Adipocyte (in vitro differentiated cells): ENCODE data around the gene SLC4A2.
"Not testable (repeated sequence)": the region's sequence is repeated elsewhere in the genome, so short reads cannot be mapped to it uniquely, and the experiment has no call there.

Experiments
- DNase-seq: peaks from one replicate; pipeline ENCODE4 v3.0.0-alpha.2; 2015; ENCODE audit warnings: low read depth
- H3K27me3 ChIP-seq: replicated peaks from 2 replicates; pipeline ENCODE4 v1.7.0; 2013; ENCODE audit warnings: mild to moderate bottlenecking, low read length, moderate library complexity; ENCODE audit not compliant: control insufficient read depth, insufficient read depth
- H3K36me3 ChIP-seq: 2 replicates; pipeline ENCODE4 v1.7.0; 2013; ENCODE audit warnings: low read length, mild to moderate bottlenecking, moderate library complexity; ENCODE audit not compliant: control insufficient read depth, insufficient read depth, severe bottlenecking
- H3K4me1 ChIP-seq: 2 replicates; pipeline ENCODE4 v1.7.0; 2013; ENCODE audit warnings: mild to moderate bottlenecking, low read length, moderate library complexity; ENCODE audit not compliant: control insufficient read depth, insufficient read depth
- H3K4me3 ChIP-seq: 2 replicates; pipeline ENCODE4 v1.7.0; 2013; ENCODE audit warnings: mild to moderate bottlenecking, low read length, moderate library complexity
- H3K9ac ChIP-seq: 2 replicates; pipeline ENCODE4 v1.7.0; 2013; ENCODE audit warnings: mild to moderate bottlenecking, low read length, moderate library complexity
- H3K9me3 ChIP-seq: 2 replicates; pipeline ENCODE4 v1.7.0; 2013; ENCODE audit warnings: mild to moderate bottlenecking, low read length, moderate library complexity; ENCODE audit not compliant: control insufficient read depth

Gene SLC4A2

DNA sequence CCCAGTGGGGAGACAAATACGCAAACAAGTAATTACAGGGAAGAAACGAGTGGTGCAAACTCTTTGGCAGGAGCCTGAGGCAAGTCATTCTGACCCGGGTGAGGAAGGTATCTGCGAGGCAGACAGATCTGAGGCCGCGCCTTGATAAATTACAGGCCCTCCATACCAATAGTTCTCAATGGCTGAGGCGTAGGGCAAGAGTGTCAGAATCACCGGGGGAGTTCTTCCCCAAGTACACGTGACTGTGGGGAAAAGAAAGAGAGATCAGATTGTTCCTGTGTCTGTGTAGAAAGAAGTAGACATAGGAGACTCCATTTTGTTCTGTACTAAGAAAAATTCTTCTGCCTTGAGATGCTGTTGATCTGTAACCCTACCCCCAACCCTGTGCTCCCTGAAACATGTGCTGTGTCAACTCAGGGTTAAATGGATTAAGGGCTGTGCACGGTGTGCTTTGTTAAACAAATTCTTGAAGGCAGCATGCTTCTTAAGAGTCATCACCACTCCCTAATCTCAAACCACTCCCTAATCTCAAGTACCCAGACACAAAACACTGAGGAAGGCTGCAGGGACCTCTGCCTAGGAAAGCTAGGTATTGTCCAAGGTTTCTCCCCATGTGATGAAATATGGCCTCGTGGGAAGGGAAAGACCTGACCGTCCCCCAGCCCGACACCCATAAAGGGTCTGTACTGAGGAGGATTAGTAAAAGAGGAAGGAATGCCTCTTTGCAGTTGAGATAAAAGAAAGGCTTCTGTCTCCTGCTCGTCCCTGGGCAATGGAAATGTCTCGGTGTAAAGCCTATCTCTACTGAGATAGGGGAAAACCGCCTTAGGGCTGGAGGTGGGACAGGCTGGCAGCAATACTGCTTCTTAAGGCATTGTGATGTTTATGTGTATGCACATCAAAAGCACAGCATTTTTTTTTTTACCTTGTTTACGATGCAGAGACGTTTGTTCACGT is 32.3 kb upstream of the SLC4A2 start:
- H3K4me3 ChIP-seq = peak overlapping the region; percentile 91
- not testable (repeated sequence) for H3K36me3 ChIP-seq, H3K9ac ChIP-seq, DNase-seq, H3K9me3 ChIP-seq
- peaks cover 10% of the 10 kb centered on the region for H3K4me1 ChIP-seq
- H3K27me3 ChIP-seq = peaks cover 15% of the 10 kb centered on the region

DNA sequence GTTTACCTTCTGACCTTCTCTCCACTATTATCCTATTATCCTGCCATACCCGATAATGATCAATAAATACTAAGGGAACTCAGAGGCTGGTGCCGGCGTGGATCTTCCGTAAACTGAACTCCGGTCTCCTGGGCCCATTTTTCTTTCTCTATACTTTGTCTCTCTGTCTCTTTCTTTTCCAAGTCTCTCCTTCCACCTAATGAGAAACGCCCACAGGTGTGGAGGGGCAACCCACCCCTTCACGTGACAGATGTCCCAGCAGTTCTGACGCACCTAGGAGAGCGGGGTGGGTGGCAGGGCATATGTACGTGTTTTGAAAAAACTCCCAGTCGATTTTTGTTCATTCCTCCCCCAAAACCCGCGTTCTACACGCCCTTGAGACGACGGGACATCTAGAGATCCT is 31.7 kb upstream of the SLC4A2 start:
- DNase-seq, H3K9me3 ChIP-seq, H3K36me3 ChIP-seq: not testable (repeated sequence)
- Histone ChIP-seq H3K4me1 (peaks cover 10% of the 10 kb centered on the region), H3K27me3 (peaks cover 15% of the 10 kb centered on the region), H3K4me3 (peak overlapping the region; percentile 91), H3K9ac (peak overlapping the region; percentile 89)

DNA sequence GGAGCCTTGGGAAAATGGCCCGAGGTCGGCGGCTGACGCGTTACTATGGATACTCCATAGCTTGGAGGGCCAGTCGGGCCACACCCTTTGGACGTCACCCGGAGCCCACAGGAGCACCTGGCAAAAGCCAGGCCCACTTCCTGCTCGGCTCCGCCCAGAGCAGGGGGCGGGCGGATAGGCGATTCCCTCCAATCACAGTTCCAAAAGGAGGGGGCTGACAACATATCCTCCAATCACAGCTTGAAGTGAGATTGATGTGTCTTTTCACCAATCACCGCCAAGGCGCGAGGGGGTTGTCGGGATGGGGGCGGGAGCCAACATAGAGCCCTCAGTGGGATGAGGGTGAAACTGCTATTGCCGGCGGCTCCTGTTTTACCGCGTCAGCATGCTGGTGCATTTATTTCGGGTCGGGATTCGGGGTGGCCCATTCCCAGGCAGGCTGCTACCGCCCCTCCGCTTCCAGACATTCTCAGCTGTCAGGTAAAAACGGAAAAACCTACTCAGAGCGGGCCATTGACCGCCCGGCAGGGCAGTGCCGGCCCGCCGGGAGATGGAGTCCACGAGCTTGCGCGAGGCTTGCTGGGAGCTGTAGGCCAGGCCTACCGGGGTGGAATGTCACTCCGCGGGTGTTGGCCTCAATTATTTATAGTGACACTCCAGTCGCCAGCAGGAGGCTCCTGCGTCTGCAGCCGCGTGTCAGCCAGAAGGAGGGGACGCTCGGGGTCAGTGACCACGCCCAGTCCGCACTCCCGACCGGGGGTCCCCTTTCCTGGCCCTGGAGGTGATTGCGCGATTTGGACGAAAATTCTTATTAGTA is 31.1 kb upstream of the SLC4A2 start, which contains the start of gene ABCB8:
Gene ABCB8, plus strand, starts transcription at position 320 of the 817 bp plus-strand sequence. Its CDS starts 66 bp downstream, at position 386.
- Histone ChIP-seq H3K9me3 (no peaks in the 10 kb centered on the region), H3K9ac (peak within 1 kb of the TSS; percentile 89), H3K27me3 (peaks cover 12% of the 10 kb centered on the region), H3K36me3 (no peaks in the 10 kb centered on the region), H3K4me1 (peaks cover 10% of the 10 kb centered on the region), H3K4me3 (peak within 1 kb of the TSS; percentile 91)
- DNase-seq = peak; percentile 99

DNA sequence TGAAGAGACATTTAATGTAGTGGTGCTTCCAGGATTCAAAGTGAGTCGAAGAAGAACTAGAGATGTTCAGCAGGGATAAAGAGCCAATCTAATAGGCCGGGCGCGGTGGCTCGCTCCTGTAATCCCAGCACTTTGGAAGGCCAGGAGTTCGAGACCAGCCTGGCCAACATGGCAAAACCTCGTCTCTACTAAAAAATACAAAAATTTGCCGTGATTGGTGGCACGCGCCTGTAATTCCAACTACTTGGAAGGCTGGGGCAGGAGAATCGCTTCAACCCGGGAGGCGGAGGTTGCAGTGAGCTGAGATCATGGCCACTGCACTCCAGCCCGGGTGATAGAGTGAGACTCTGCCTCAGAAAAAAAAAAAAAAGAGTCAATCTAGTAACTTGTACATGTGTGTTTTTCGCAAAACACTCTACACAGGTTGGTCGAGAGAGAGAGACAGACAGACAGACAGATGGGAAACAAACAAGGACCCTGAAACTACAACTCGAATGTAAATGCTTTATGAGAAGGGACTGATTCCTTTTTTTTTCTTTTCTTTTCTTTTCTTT is 30.4 kb upstream of the SLC4A2 start:
- H3K4me1 ChIP-seq = peaks cover 10% of the 10 kb centered on the region
- DNase-seq = no peak
- peaks cover 1% of the 10 kb centered on the region for H3K36me3 ChIP-seq
- no peaks in the 10 kb centered on the region for H3K9me3 ChIP-seq
- H3K9ac ChIP-seq = peak overlapping the region; percentile 89
- peaks cover 8% of the 10 kb centered on the region for H3K27me3 ChIP-seq
- H3K4me3 ChIP-seq = peak overlapping the region; percentile 91

DNA sequence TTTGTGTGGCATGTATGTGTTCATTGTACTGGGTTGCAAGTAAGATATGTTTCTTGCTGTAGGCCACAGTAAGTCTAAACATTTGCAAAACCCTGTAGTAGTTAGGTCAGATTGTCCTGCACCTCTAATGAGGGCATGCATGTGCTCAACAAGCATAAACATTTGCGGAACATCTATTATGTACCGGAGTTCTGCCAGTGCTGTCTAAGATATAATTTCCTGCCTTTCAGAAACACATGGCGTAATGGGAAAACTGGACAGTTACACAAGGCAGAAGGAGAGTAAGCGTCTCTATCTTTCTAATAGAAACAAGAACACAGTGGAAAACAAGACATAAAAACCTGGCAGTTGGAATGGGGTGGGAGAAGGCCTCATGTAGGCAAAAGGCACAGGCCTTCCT is 28.4 kb upstream of the SLC4A2 start:
- H3K27me3 ChIP-seq = peaks cover 3% of the 10 kb centered on the region
- H3K36me3 ChIP-seq = peaks cover 21% of the 10 kb centered on the region
- H3K9ac ChIP-seq = no peak overlapping the region
- no peak overlapping the region for H3K4me3 ChIP-seq
- no peak for DNase-seq
- peaks cover 16% of the 10 kb centered on the region for H3K4me1 ChIP-seq
- no peaks in the 10 kb centered on the region for H3K9me3 ChIP-seq

DNA sequence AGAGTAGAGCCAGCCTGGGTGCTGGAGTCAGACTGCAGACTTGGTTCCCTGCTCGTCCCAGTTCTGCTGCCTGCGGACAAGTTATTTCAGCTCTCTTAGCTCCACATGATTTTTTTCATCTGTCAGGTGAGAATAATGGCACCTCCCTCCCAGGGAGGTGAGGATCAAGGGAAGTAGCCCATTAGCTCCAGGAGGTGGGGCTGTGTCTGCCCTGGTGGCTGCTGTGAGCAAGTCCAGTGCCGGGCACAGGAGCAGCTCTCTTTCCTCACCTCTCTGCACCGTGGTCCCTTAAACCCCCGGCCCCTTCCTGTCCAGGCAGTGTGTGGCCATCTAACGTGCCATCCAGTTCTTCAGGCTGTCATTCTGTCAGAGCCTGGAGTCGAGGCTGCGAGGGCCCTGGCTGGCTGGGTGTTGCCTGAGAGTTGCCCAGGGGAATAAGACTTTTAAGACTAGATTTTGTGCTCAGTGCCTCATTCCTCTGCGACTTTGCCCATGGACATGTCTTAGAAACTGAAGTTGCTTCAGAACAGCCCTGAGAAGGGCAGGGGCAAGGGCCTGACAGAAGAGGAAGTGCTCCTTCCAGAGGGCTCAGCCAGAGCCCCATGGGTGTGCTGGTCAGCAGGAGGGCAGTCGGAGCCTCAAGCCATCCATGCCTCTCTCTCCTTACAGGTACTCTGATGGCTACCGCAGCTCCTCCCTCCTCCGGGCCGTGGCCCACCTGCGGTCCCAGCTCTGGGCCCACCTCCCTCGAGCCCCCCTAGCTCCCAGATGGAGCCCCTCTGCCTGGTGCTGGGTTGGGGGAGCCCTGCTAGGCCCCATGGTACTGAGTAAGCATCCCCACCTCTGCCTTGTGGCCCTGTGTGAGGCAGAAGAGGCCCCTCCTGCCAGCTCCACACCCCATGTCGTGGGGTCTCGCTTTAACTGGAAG is 26.2 kb upstream of the SLC4A2 start:
- Histone ChIP-seq H3K4me3 (no peak overlapping the region), H3K4me1 (peaks cover 16% of the 10 kb centered on the region), H3K9me3 (no peaks in the 10 kb centered on the region), H3K9ac (no peak overlapping the region), H3K36me3 (peaks cover 35% of the 10 kb centered on the region), H3K27me3 (no peaks in the 10 kb centered on the region)
- no peak for DNase-seq

DNA sequence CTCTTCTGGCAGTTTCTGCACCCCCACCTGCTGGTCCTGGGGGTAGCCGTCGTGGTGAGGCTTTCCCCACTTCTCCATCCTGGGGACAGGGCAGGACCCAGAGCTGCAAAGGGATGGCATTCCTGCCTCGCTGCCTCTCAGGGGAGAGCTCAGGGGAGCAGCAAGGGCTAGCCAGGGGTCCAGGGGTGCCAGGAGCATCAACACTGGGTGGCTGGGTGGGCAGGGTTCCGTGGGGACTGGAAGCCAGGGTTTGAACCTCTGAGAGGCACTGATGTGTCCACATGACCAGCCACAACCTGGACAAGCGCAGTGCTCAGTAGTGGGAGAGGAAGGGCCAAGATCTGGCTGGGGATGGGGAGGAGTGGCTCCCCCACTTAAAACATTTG is 25.5 kb upstream of the SLC4A2 start:
- Histone ChIP-seq H3K36me3 (peaks cover 35% of the 10 kb centered on the region), H3K4me3 (no peak overlapping the region), H3K9me3 (no peaks in the 10 kb centered on the region), H3K27me3 (no peaks in the 10 kb centered on the region), H3K4me1 (peaks cover 20% of the 10 kb centered on the region), H3K9ac (no peak overlapping the region)
- DNase-seq = no peak

DNA sequence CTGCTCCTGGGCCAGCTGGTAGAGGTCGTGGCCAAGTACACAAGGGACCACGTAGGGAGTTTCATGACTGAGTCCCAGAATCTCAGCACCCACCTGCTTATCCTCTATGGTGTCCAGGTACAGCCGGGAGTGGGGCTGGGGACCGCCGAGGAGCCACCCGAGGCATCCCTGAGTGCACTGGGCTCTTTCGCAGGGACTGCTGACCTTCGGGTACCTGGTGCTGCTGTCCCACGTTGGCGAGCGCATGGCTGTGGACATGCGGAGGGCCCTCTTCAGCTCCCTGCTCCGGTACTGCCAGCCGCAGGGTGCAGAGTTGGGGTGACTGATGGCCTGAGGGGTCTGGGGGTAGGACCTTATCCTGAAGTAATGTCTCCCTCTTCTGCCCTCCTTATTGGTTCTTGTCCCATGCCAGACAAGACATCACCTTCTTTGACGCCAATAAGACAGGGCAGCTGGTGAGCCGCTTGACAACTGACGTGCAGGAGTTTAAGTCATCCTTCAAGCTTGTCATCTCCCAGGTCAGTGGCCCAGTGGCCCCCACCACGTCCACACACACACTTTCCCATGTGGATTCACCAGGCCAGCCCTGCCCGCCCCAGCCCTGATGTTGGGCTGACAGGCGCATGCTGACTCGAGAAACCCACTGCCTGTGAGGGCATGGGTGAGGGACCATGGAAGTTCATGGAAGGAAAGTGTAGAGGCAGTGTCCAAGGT is 24.9 kb upstream of the SLC4A2 start:
- Histone ChIP-seq H3K9me3 (no peaks in the 10 kb centered on the region), H3K9ac (no peak overlapping the region), H3K36me3 (peaks cover 35% of the 10 kb centered on the region), H3K27me3 (no peaks in the 10 kb centered on the region), H3K4me3 (no peak overlapping the region), H3K4me1 (peaks cover 20% of the 10 kb centered on the region)
- DNase-seq = no peak

DNA sequence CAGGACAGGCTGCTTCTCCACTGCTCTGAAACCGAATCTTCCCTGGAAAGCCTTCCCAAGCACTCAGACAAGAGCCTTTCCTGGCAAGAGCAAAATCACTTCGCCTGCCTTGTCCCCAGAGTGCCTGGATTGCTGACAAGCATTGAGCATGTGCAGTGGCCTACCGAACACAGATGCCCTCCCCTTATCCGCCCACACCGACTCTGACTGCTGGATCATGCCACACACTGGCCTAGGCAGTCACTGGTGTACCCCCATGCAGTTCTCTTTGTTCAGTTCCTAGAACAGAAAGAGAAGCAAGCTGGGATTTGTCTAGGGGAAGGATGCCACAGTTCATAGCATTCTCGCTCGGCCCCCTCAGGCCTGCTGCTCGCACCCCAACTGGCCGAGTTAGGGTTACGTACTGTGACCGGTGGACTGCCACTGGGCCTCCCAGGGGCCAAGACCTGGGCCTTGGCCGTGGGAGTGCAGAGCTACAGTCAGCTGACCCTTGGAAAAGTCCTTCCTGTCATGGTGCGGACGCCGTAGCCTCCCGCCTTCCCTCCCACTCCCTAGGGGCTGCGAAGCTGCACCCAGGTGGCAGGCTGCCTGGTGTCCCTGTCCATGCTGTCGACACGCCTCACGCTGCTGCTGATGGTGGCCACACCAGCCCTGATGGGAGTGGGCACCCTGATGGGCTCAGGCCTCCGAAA is 24.2 kb upstream of the SLC4A2 start:
- Histone ChIP-seq H3K4me3 (no peak overlapping the region), H3K27me3 (no peaks in the 10 kb centered on the region), H3K36me3 (peaks cover 35% of the 10 kb centered on the region), H3K9ac (no peak overlapping the region), H3K9me3 (no peaks in the 10 kb centered on the region), H3K4me1 (peaks cover 20% of the 10 kb centered on the region)
- DNase-seq = no peak
